DOHH2 (cell line): ENCODE data around the gene GRPR.

ENCODE experiments used
- H3F3A ChIP-seq: fragments of 200-600 bp; sonication (generic), shearing (Covaris generic); 2 replicates; pipeline ENCODE4 v1.6.0; 2016; ENCODE audit warnings: antibody characterized with exemption, mild to moderate bottlenecking; ENCODE audit not compliant: control insufficient read depth, insufficient read depth
- H3K27ac ChIP-seq: fragments of 200-600 bp; sonication (generic); 2 replicates; pipeline ENCODE4 v1.5.1; 2014; ENCODE audit warnings: low read depth, mild to moderate bottlenecking, low read length, moderate library complexity
- H3K27me3 ChIP-seq: fragments of 200-600 bp; sonication (generic); 2 replicates; pipeline ENCODE4 v1.6.1; 2014; ENCODE audit warnings: mild to moderate bottlenecking, low read length, mixed read lengths; ENCODE audit not compliant: control insufficient read depth
- H3K36me3 ChIP-seq: fragments of 200-600 bp; sonication (generic); 2 replicates; pipeline ENCODE4 v1.6.1; 2014; ENCODE audit warnings: mild to moderate bottlenecking, low read length, moderate library complexity, mixed read lengths; ENCODE audit not compliant: control insufficient read depth
- H3K4me1 ChIP-seq: fragments of 200-600 bp; sonication (generic); 2 replicates; pipeline ENCODE4 v1.6.1; 2014; ENCODE audit warnings: mild to moderate bottlenecking, low read length, mixed read lengths; ENCODE audit not compliant: control insufficient read depth
- H3K4me2 ChIP-seq: fragments of 200-600 bp; sonication (generic); 2 replicates; pipeline ENCODE4 v1.6.0; 2014; ENCODE audit warnings: mild to moderate bottlenecking, low read length, moderate library complexity
- H3K4me3 ChIP-seq: fragments of 200-600 bp; sonication (generic); 2 replicates; pipeline ENCODE4 v1.5.1; 2014; ENCODE audit warnings: mild to moderate bottlenecking, low read length, mixed read lengths
- H3K79me2 ChIP-seq: fragments of 200-600 bp; sonication (generic); 2 replicates; pipeline ENCODE4 v1.6.1; 2014; ENCODE audit warnings: mild to moderate bottlenecking, low read length, mixed read lengths; ENCODE audit not compliant: control insufficient read depth
- H3K9me2 ChIP-seq: fragments of 200-600 bp; sonication (generic); replicated peaks from 2 replicates; pipeline ENCODE4 v1.6.1; 2014; ENCODE audit warnings: mild to moderate bottlenecking, low read length, mixed read lengths; ENCODE audit not compliant: control insufficient read depth
- H3K9me3 ChIP-seq: fragments of 200-600 bp; sonication (generic); 2 replicates; pipeline ENCODE4 v1.6.1; 2014; ENCODE audit warnings: antibody characterized with exemption, low read length, mixed read lengths; ENCODE audit not compliant: control insufficient read depth, insufficient read depth
- H4K20me1 ChIP-seq: fragments of 200-600 bp; sonication (generic); 2 replicates; pipeline ENCODE4 v1.6.0; 2014; ENCODE audit warnings: low read depth, mild to moderate bottlenecking, antibody characterized with exemption, low read length, moderate library complexity; ENCODE audit not compliant: control insufficient read depth, insufficient read depth
- EZH2phosphoT487 ChIP-seq: fragments of 200-600 bp; sonication (generic); IDR thresholded peaks from 2 replicates; pipeline ENCODE4 v1.6.1; 2017; ENCODE audit warnings: borderline replicate concordance, mild to moderate bottlenecking, antibody characterized with exemption, low read length, moderate library complexity, mixed read lengths
- TF ChIP-seq, protein P1 (sequence below): fragments of 200-600 bp; sonication (generic); IDR thresholded peaks from one replicate; pipeline ENCODE4 v1.5.1; 2014; ENCODE audit warnings: antibody characterized with exemption, mild to moderate bottlenecking, low read depth, low read length; ENCODE audit not compliant: poor library complexity, severe bottlenecking

The GRPR gene

DNA sequence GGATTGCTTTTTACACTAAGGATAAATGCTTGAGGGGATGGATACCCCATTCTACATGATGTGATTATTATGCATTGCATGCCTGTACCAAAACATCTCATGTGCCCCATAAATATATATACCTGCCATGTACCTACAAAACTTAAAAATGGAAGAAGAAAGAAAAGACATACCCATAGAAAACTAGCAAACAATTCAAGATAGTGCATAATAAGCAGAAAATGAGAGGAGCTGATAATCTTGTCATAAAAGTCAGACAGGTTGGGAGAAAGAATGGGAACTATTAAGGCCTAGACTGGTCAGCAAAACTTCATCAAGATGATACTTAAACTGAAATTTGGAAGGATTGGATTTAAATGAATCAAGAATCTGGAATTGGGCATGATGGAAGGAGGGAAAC, 22.3 kb downstream of the GRPR start:
- Histone ChIP-seq H3K27ac (no peak overlapping the region), H3K9me3 (no peaks in the 10 kb centered on the region), H3K36me3 (no peaks in the 10 kb centered on the region), H3K4me3 (no peak overlapping the region), H3K79me2 (no peaks in the 10 kb centered on the region), H3K4me2 (no peak overlapping the region), H4K20me1 (no peaks in the 10 kb centered on the region), H3K27me3 (no peaks in the 10 kb centered on the region), H3K4me1 (no peaks in the 10 kb centered on the region), H3K9me2 (no peaks in the 10 kb centered on the region), H3F3A (no peaks in the 10 kb centered on the region)
- TF ChIP-seq, protein P1, sequence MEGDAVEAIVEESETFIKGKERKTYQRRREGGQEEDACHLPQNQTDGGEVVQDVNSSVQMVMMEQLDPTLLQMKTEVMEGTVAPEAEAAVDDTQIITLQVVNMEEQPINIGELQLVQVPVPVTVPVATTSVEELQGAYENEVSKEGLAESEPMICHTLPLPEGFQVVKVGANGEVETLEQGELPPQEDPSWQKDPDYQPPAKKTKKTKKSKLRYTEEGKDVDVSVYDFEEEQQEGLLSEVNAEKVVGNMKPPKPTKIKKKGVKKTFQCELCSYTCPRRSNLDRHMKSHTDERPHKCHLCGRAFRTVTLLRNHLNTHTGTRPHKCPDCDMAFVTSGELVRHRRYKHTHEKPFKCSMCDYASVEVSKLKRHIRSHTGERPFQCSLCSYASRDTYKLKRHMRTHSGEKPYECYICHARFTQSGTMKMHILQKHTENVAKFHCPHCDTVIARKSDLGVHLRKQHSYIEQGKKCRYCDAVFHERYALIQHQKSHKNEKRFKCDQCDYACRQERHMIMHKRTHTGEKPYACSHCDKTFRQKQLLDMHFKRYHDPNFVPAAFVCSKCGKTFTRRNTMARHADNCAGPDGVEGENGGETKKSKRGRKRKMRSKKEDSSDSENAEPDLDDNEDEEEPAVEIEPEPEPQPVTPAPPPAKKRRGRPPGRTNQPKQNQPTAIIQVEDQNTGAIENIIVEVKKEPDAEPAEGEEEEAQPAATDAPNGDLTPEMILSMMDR, result no peak
- no peak for TF ChIP-seq EZH2phosphoT487

DNA sequence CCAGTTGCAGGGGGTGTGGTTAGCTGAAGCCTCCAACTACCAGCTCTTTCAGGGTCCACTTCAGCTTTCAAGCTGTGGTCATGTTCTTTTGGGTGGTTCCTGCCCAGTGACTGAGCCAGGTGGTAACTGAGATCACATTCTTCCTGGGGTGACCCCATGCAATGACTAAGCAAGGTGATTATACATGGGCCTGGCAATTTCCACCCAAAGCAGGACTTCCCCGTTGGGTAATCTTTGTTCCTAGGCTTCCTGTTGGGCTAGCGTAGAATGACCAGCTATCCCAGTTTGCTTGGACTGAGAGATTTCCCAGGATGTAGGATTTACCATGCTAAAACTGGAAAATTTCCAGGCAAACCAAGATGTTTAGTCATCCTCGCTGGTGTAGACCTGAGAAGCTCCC, 25.5 kb downstream of the GRPR start:
- H3K27ac ChIP-seq, result no peak overlapping the region
- no peaks in the 10 kb centered on the region for H3K9me2 ChIP-seq
- no peak overlapping the region for H3K4me2 ChIP-seq
- H3K4me1 ChIP-seq, result no peaks in the 10 kb centered on the region
- no peaks in the 10 kb centered on the region for H4K20me1 ChIP-seq
- H3F3A ChIP-seq, result no peaks in the 10 kb centered on the region
- H3K9me3 ChIP-seq, result no peaks in the 10 kb centered on the region
- no peak overlapping the region for H3K4me3 ChIP-seq
- H3K79me2 ChIP-seq, result no peaks in the 10 kb centered on the region
- no peak for TF ChIP-seq EZH2phosphoT487
- TF ChIP-seq, protein P1, result no peak
- no peaks in the 10 kb centered on the region for H3K27me3 ChIP-seq
- no peaks in the 10 kb centered on the region for H3K36me3 ChIP-seq

DNA sequence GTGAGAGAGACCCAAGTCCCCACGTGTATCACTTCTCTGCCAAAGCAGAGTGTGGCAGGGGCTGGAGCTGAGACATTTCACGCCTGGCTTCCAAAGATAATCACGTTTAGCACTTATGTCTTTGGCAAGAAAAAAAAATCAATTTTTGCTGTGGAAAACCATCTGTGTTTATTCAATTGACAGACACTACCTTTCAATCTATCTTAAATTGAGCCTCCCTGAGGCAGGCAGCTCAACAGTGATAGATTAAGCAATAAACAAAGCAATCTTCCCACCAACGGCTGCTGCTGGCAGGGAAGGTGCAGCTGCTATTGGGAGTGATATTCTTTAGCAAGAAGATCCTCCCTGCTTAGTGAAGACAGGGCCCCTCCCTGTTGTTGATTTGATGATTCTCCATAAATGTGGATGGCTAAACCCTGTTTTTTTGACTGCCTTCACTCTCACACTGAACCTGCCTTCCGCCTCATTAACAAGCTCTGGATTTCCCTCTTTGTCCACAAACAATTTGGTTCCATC, 32.3 kb downstream of the GRPR start:
- H3K36me3 ChIP-seq, result no peaks in the 10 kb centered on the region
- no peaks in the 10 kb centered on the region for H4K20me1 ChIP-seq
- no peak overlapping the region for H3K4me2 ChIP-seq
- TF ChIP-seq, protein P1, result no peak
- no peak for TF ChIP-seq EZH2phosphoT487
- no peaks in the 10 kb centered on the region for H3F3A ChIP-seq
- H3K4me1 ChIP-seq, result no peaks in the 10 kb centered on the region
- no peak overlapping the region for H3K27ac ChIP-seq
- H3K4me3 ChIP-seq, result no peak overlapping the region
- no peaks in the 10 kb centered on the region for H3K9me3 ChIP-seq
- H3K9me2 ChIP-seq, result no peaks in the 10 kb centered on the region
- no peaks in the 10 kb centered on the region for H3K79me2 ChIP-seq
- H3K27me3 ChIP-seq, result no peaks in the 10 kb centered on the region
